ENCODE data around the gene CFD. TPM values are rescaled to one million over a fixed set of nuclear protein-coding genes. Genes with fewer than 3 reads are reported as not detected.
A peak's percentile ranks its signal among the peaks of the same experiment; 100 is the strongest.

The CFD gene
- total RNA-seq, 2 donors from 2014 or later: 0.38 to 1.1 TPM

- Histone ChIP-seq H3K9me3 (ENCODE audit: control insufficient read depth, low read length) (no peaks in the 10 kb centered on the region), H3K36me3 (ENCODE audit: control insufficient read depth, insufficient read depth, low read length) (peaks cover 12% of the 10 kb centered on the region), H3K4me3 (ENCODE audit: low read length) (no peak overlapping the region), H3K27me3 (ENCODE audit: control insufficient read depth, insufficient read depth, low read length, poor library complexity, severe bottlenecking) (no peaks in the 10 kb centered on the region), H3K27ac (ENCODE audit: low read depth, low read length) (no peak overlapping the region), H3K9ac (ENCODE audit: extremely low read depth, low read length, poor library complexity, severe bottlenecking) (no peak overlapping the region), H3K4me1 (ENCODE audit: control insufficient read depth, insufficient read depth, low read length) (no peaks in the 10 kb centered on the region)
- Mint-ChIP-seq H3K27ac (no peak overlapping the region), H3K4me3 (no peak overlapping the region), H3K4me1 (peaks cover 3% of the 10 kb centered on the region), H3K9me3 (no peaks in the 10 kb centered on the region), H3K27me3 (ENCODE audit: insufficient read depth) (no peaks in the 10 kb centered on the region), H3K36me3 (ENCODE audit: low read depth) (peaks cover 18% of the 10 kb centered on the region)
- WGBS, 2 experiments (ENCODE audit: insufficient coverage in 1 of 2, insufficient read length in 1 of 2): 81 to 84% methylated on average over 19 to 31 of the region's 32 CpGs
- no peak for TF ChIP-seq CTCF (conservative IDR thresholded peaks at IDR 0.05)
- DNase-seq: peak; percentile 48
Measured at GRCh38 chr19:903266-903797, 43.9 kb downstream of the CFD start.

GRCh38 chr19:904545-904944 lies 45.1 kb downstream of the CFD start:
- Histone ChIP-seq H3K36me3 (ENCODE audit: control insufficient read depth, insufficient read depth, low read length) (peaks cover 12% of the 10 kb centered on the region), H3K9me3 (ENCODE audit: control insufficient read depth, low read length) (no peaks in the 10 kb centered on the region), H3K27me3 (ENCODE audit: control insufficient read depth, insufficient read depth, low read length, poor library complexity, severe bottlenecking) (no peaks in the 10 kb centered on the region), H3K9ac (ENCODE audit: extremely low read depth, low read length, poor library complexity, severe bottlenecking) (no peak overlapping the region), H3K27ac (ENCODE audit: low read depth, low read length) (no peak overlapping the region), H3K4me3 (ENCODE audit: low read length) (no peak overlapping the region), H3K4me1 (ENCODE audit: control insufficient read depth, insufficient read depth, low read length) (no peaks in the 10 kb centered on the region)
- H3K27ac Mint-ChIP-seq: no peak overlapping the region
- no peaks in the 10 kb centered on the region for H3K9me3 Mint-ChIP-seq
- WGBS, 2 experiments (ENCODE audit: insufficient coverage in 1 of 2, insufficient read length in 1 of 2): 94 to 97% methylated on average over 7 to 8 of the region's 8 CpGs
- H3K4me3 Mint-ChIP-seq: no peak overlapping the region
- H3K36me3 Mint-ChIP-seq (ENCODE audit: low read depth): peaks cover 15% of the 10 kb centered on the region
- TF ChIP-seq CTCF (conservative IDR thresholded peaks at IDR 0.05): no peak
- peaks cover 7% of the 10 kb centered on the region for H3K4me1 Mint-ChIP-seq
- H3K27me3 Mint-ChIP-seq (ENCODE audit: insufficient read depth): no peaks in the 10 kb centered on the region
- DNase-seq: no peak

GRCh38 chr19:906480-906879 lies 47.0 kb downstream of the CFD start:
- H3K36me3 ChIP-seq (ENCODE audit: control insufficient read depth, insufficient read depth, low read length): peaks cover 12% of the 10 kb centered on the region
- Mint-ChIP-seq H3K36me3 (ENCODE audit: low read depth) (peaks cover 21% of the 10 kb centered on the region), H3K27me3 (ENCODE audit: insufficient read depth) (no peaks in the 10 kb centered on the region), H3K4me1 (peaks cover 9% of the 10 kb centered on the region), H3K27ac (no peak overlapping the region), H3K9me3 (no peaks in the 10 kb centered on the region), H3K4me3 (no peak overlapping the region)
- no peaks in the 10 kb centered on the region for H3K9me3 ChIP-seq (ENCODE audit: control insufficient read depth, low read length)
- no peak for DNase-seq
- TF ChIP-seq CTCF (conservative IDR thresholded peaks at IDR 0.05): no peak
- H3K4me3 ChIP-seq (ENCODE audit: low read length): no peak overlapping the region
- no peak overlapping the region for H3K9ac ChIP-seq (ENCODE audit: extremely low read depth, low read length, poor library complexity, severe bottlenecking)
- H3K4me1 ChIP-seq (ENCODE audit: control insufficient read depth, insufficient read depth, low read length): no peaks in the 10 kb centered on the region
- WGBS, 2 experiments (ENCODE audit: insufficient coverage in 1 of 2, insufficient read length in 1 of 2): 97 to 99% methylated on average over 6 to 7 of the region's 7 CpGs
- no peak overlapping the region for H3K27ac ChIP-seq (ENCODE audit: low read depth, low read length)
- H3K27me3 ChIP-seq (ENCODE audit: control insufficient read depth, insufficient read depth, low read length, poor library complexity, severe bottlenecking): no peaks in the 10 kb centered on the region
